Stimulated activated CD8-positive, alpha-beta memory T cell treated with anti-CD3 and anti-CD28 coated beads, Interleukin-4, amount 100 ng/mL, for 4 hours (primary cell): ENCODE results near the gene GATAD2B.
"Not testable (repeated sequence)": the region's sequence is repeated elsewhere in the genome, so short reads cannot be mapped to it uniquely, and the experiment has no call there.

ENCODE experiments used
- DNase-seq, 2 donors: peaks; one replicate each; pipeline ENCODE4 v3.0.0-alpha.2; 2020; ENCODE audit warnings: low read depth in 2 of 2, low spot score in 1 of 2

GATAD2B gene

GRCh38 chr1:153932156-153933131 is 9.7 kb upstream of the GATAD2B start:
- no peak for DNase-seq

DNA sequence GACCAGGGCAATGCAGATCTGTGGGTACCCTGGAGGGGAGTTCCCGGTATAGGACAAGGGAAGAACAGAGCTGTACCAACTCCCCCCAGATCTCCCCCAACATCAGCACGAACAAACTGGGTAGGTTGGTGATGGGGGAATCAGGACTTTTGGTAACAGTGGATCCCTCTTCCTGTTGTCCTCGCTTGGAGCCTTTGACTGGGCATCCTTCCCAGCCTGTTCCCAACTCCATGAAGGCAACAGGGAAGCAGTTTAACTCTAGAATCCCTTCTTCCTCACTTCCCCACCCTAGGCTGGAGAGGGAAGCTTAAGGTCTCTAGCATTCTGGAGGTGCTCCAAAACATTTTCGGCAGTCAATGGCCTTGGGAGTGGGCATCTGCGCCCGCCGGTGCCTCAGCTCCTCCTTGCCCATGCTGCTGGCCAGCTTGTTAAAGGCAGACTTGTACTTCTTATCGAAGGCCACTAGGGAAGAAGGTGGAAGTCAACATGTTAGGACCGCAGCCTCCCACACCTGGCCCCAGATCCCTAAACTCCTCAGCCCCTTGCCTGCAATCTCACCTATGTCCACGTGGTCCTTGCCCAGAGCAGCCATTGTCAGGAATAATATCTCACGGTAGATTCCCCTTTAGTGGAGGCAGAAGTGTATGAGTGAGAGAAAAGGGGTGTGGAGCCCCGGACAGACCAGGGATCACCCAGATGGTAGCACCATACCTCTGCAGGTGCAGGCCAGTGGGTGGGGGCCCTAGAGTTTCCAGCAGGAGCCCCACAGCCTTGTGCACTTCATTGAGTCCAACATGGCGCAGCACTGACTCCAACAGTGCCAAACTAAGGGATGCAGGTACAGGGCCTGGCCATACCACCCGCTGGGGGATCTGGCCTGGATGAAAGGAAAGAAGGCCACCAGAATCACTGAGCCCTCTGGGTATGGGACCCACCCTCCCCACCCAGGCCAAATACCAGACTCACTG is 7.5 kb upstream of the GATAD2B start:
- DNase-seq: no peak

DNA sequence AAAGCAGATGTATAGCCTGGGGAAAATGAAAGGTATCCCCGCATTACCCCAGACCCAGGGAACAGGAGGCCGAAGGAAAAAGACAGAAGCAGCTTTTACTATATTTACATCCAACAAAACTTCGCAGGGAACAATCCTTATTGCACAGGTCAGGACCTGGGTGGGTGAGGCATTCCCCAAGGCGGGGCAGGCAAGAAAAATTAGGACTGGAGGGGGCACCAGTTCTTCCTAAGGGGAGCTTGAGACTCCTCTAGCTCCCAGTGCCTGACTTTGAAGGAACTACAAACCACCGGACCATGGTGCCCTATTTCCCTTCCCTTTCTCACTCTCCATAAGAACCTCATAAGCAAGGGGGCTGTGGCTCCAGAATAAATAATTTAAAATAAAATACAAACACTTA is 6.7 kb upstream of the GATAD2B start:
- no peak for DNase-seq

GRCh38 chr1:153928791-153929341 is 6.1 kb upstream of the GATAD2B start:
- DNase-seq: no peak

GRCh38 chr1:153928245-153928644 is 5.5 kb upstream of the GATAD2B start:
- no peak for DNase-seq

DNA sequence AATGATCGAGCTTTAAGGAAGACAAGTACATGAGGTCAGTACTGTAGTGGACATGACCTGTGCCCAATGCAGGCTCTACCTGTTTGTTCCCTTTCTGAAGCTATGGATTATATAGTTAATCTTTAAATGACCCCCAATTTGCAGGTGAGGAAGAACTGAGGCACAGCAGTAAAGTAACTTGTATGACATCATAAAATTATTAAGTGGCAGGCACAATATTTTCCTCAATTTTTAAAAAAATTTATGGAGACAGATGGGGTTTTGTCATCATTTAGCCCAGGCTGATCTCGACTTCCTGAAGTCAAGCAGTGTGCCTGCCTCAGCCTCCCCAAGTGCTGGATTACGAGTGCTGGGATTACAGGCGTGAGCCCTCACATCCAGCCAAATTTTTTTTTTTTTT is 3.6 kb upstream of the GATAD2B start:
- no peak for DNase-seq

GRCh38 chr1:153922076-153922971 is 448 bp downstream of the GATAD2B start:
- peak; percentile 14 to 43 for DNase-seq

- no peak for DNase-seq
These were observed 1.0 kb downstream of the GATAD2B start for GRCh38 chr1:153921803-153922075.

GRCh38 chr1:153921080-153921802 is 1.5 kb downstream of the GATAD2B start:
- no peak for DNase-seq

DNA sequence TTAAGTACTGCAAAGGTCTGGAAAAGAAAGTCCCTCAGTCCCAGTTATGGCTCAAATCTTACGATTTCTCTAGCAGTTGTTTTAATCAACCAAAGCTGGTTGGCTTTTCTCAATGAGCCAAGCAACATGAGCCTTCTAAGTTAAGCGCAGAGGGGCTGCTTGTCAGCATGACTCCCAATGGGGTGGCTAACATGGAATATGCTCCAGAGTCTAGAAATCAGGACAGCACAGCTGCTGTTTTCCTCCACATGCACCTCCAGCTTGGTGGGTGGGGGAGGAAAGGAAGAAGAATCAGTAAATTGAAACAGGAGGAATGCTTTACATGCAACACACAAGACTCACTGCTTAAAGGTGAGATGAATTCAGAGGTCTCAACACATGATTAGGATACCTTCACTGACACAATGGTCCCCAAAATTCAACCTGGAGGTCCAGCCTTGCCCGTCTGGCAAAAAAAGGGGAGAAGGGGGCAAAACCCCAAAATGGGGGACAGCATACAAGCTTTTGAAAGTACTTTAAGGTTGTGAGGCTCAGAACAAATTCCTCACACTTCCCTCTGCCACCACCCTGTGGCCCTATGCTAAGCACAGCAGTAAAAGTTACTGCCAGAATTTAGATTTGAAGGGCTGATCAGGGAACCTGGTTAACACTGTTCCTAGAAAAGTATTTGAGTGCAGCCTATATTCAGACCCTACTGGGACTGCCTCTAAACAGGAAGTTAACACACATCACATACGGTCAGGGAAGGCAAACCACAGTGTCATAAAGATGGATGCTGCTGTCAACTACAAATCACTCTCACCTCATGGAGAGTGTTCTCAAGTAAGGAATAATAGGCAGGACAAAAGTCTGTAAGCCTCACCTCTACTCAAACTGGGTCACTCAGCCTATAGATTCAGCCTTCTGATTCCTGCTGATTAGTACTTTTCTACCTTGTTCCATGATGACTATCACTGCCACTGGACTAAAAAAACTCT is 2.6 kb downstream of the GATAD2B start:
- no peak for DNase-seq

- DNase-seq: no peak
These were observed 6.5 kb downstream of the GATAD2B start for GRCh38 chr1:153916297-153916696.

GRCh38 chr1:153912349-153912748 is 10.4 kb downstream of the GATAD2B start:
- no peak for DNase-seq

- not testable (repeated sequence) for DNase-seq
These were observed 12.2 kb downstream of the GATAD2B start for GRCh38 chr1:153910560-153910959.

GRCh38 chr1:153908071-153908470 is 14.7 kb downstream of the GATAD2B start:
- no peak for DNase-seq

DNA sequence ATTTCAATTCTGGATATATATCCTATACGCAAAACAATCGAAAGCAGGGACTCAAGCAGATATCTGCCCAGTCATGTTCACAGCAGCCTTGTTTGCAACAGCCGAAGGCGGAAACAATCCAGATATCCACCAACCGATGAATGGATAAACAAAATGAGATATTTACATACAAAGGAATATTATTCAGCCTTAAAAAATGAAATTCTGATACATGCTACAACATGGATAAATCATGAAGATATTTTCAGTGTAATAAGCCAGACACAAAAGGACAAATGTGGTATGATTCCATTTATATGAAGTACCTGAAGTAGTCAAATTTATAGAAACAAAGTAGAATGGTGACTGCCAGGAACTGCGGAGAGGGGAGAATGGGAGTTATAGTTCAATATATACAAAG is 15.6 kb downstream of the GATAD2B start:
- no peak for DNase-seq

- no peak for DNase-seq
These were observed 16.4 kb downstream of the GATAD2B start for GRCh38 chr1:153906396-153906795.

DNA sequence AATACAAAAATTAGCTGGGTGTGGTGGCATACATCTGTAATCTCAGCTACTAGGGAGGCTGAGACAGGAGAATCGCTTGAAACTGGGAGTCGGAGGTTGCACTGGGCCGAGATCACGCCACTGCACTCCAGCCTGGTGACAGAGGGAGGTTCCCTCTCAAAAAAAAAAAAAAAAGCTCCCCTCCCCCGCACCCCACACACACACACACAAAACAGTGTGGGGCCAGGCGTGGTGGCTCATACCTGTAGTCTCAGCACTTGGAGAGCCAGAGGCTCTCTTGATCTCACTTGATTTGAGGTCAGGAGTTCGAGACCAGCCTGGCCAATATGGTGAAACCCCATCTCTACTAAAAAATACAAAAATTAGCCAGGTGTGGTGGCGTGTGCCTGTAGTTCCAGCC is 16.9 kb downstream of the GATAD2B start:
- DNase-seq: not testable (repeated sequence)

DNA sequence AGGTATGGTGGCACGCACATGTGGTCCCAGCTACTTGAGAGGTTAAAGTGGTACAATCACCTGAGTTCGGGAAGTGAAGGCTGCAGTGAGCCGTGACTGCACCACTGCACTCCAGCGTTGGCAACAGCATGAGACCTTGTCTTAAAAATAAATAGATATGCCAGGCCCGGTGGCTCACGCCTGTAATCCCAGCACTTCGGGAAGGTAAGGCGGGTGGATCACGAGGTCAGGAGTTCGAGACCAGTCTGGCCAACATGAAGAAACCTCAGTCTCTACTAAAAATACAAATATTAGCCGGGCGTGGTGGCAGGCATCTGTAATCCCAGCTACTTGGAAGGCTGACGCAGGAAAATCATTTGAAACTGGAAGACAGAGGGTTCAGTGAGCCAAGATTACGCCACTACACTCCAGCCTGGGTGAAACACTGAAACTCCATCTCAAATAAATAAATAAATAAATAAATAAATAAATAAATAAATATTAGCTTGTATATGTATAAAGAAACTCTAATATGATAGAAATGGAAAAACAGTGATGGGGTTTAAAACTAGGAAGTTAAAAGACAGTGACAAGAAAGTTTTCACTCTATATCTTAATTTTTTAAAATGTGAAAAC is 18.8 kb downstream of the GATAD2B start:
- no peak for DNase-seq
